Endothelial cell (in vitro differentiated cells): ENCODE measurements around the gene BSN. TPM values are rescaled to one million over a fixed set of nuclear protein-coding genes. Genes with fewer than 3 reads are reported as not detected.

Experiments used
- DNase-seq: peaks from one replicate; pipeline ENCODE4 v3.0.0; 2021; ENCODE audit warnings: low spot score
- H3K27ac Mint-ChIP-seq: one replicate; pipeline ENCODE4 v1.8.0; 2021; ENCODE audit warnings: mixed read lengths, inconsistent platforms; ENCODE audit not compliant: unreplicated experiment
- H3K27me3 Mint-ChIP-seq: one replicate; pipeline ENCODE4 v1.8.0; 2021; ENCODE audit warnings: mild to moderate bottlenecking, moderate library complexity, mixed read lengths, inconsistent platforms; ENCODE audit not compliant: unreplicated experiment
- H3K36me3 Mint-ChIP-seq: one replicate; pipeline ENCODE4 v1.8.0; 2021; ENCODE audit warnings: mild to moderate bottlenecking, low read depth, mixed read lengths, inconsistent platforms; ENCODE audit not compliant: unreplicated experiment
- H3K4me1 Mint-ChIP-seq: one replicate; pipeline ENCODE4 v1.8.0; 2021; ENCODE audit warnings: mild to moderate bottlenecking, mixed read lengths, inconsistent platforms; ENCODE audit not compliant: unreplicated experiment
- H3K4me3 Mint-ChIP-seq: one replicate; pipeline ENCODE4 v1.8.0; 2021; ENCODE audit warnings: mild to moderate bottlenecking, mixed read lengths, inconsistent platforms; ENCODE audit not compliant: unreplicated experiment
- H3K9me3 Mint-ChIP-seq: one replicate; pipeline ENCODE4 v1.8.0; 2021; ENCODE audit warnings: mixed read lengths, inconsistent platforms; ENCODE audit not compliant: unreplicated experiment
- CTCF ChIP-seq: fragments of 200-600 bp; sonication (generic); IDR thresholded peaks from one replicate; pipeline ENCODE4 v1.5.0; 2021; ENCODE audit warnings: antibody characterized with exemption; ENCODE audit not compliant: unreplicated experiment
- total RNA-seq: library from RNA; stranded (reverse); fragmentation: NEBNext Ultra II Directional; extraction: Animal tissue kit (Norgen Biotek cat#: 25700); gene quantifications from one replicate; pipeline ENCODE4 v1.2.1, GENCODE V29; 2021; ENCODE audit not compliant: unreplicated experiment

Gene BSN
- total RNA-seq, 1 donor from 2014 or later, result 2.4 TPM

DNA sequence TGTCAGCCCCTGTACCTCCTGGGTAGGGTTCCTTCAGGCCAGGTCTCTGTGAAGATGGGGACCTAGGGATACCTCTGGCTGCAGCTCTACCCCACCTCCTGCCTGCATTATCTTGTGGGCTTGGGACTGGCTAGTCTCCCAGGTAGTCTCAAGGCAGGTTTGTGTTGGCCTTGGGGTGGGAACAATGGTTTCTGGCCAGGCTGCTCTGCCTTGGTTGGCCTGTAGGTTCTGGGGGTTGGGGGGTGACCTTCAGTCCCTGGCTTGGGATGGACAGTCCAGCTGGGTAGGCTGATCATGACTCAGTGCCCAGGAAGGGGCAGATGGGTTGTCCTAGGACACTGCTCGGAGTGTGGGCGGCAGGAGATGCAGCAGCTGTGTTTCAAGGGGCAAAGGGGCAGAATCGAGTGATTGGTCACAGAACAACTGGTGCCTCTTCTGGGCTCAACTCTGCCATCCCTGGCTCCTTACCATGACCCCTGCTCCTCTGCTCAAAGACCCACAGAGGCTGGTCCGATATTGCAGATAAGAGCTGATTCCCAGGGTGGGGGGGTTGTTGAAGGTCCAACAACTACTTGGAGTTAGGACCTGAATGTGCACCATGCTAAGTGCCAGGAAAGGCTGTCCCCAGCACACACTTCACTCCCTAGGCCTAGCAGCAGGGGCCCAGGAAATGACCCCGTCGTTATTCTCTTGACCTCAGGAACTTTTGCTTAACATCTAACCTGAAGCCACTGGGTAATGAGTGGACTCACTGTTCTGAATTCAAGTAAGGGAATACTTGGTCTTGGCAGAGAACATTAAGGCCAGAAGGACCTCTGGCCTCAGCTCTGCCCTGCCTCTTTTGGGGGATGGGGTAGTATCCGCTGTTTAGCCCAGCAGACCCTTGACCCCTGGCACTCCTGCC lies 18.1 kb upstream of the BSN start:
- TF ChIP-seq CTCF, result no peak
- Mint-ChIP-seq H3K27ac (peak overlapping the region; percentile 42), H3K27me3 (no peaks in the 10 kb centered on the region), H3K4me1 (no peaks in the 10 kb centered on the region), H3K9me3 (no peaks in the 10 kb centered on the region), H3K4me3 (no peak overlapping the region), H3K36me3 (peaks cover 5% of the 10 kb centered on the region)
- DNase-seq, result no peak

GRCh38 chr3:49536875-49537533 lies 17.3 kb upstream of the BSN start:
- no peak for TF ChIP-seq CTCF
- DNase-seq, result no peak
- H3K4me3 Mint-ChIP-seq, result no peak overlapping the region
- H3K27me3 Mint-ChIP-seq, result no peaks in the 10 kb centered on the region
- no peaks in the 10 kb centered on the region for H3K4me1 Mint-ChIP-seq
- no peak overlapping the region for H3K27ac Mint-ChIP-seq
- peaks cover under 1% of the 10 kb centered on the region for H3K36me3 Mint-ChIP-seq
- no peaks in the 10 kb centered on the region for H3K9me3 Mint-ChIP-seq

- Mint-ChIP-seq H3K4me1 (no peaks in the 10 kb centered on the region), H3K4me3 (peak overlapping the region; percentile 25), H3K27me3 (no peaks in the 10 kb centered on the region), H3K27ac (no peak overlapping the region), H3K9me3 (no peaks in the 10 kb centered on the region), H3K36me3 (peaks cover 3% of the 10 kb centered on the region)
- DNase-seq, result peak; percentile 98
- TF ChIP-seq CTCF, result peak; percentile 72
Observed at GRCh38 chr3:49539659-49540560, 14.4 kb upstream of the BSN start.

DNA sequence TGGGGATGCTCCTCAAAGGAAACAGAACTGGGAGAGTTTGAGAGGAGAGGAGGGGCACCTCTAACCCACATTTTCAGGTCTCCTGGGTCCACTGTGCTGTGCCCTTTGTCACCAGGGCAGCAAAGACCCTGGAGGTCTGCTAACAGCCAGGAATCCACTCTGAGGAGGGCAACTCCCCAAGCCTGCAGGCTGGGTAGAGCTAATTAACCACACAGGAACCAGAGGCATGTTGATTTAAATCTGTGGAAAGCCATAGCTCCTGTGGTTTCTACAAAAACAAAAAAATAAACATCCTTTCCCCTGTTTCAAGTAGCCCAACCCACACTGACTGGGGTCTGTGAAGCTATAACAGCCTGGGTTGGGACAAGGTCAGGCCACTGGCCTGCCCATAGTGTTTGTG lies 2.2 kb upstream of the BSN start:
- H3K27me3 Mint-ChIP-seq, result peaks cover 7% of the 10 kb centered on the region
- H3K27ac Mint-ChIP-seq, result peak overlapping the region; percentile 83
- no peak for TF ChIP-seq CTCF
- H3K4me3 Mint-ChIP-seq, result no peak overlapping the region
- H3K9me3 Mint-ChIP-seq, result no peaks in the 10 kb centered on the region
- DNase-seq, result no peak
- no peaks in the 10 kb centered on the region for H3K36me3 Mint-ChIP-seq
- peaks cover 48% of the 10 kb centered on the region for H3K4me1 Mint-ChIP-seq
